ENCODE data around the gene SLC25A47.

The SLC25A47 gene

DNA sequence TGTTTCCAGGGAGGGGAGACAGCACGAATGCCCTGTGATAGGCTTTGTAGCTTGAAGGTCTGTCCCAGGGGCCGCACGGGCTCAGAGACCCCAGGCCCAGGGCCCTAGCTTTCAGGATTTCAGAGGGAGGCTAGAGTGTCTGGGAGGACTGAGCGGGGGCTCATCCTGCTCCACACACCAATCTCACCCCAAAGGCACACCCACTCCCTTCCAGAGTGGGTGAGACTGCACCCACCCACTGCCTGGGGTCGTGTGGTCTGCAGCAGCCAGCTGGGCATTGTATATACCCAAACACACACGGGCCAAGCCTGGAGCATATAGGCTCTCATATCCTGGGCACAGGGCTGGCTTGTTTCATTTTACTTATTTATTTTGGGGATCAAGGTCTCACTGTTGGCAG lies 5.8 kb upstream of the SLC25A47 start:
- H3K4me1 ChIP-seq (ENCODE audit: control insufficient read depth, insufficient read depth, low read length): peaks cover 1% of the 10 kb centered on the region; the same call in 1 of the 2 replicates
- H3K9me3 ChIP-seq (ENCODE audit: control insufficient read depth, insufficient read depth, low read length): no peaks in the 10 kb centered on the region
- no peak overlapping the region for H3K27ac ChIP-seq (ENCODE audit: low read length)
- H3K36me3 ChIP-seq (ENCODE audit: control insufficient read depth, insufficient read depth, low read length): no peaks in the 10 kb centered on the region
- DNase-seq (ENCODE audit: low read depth, low spot score): no peak
- WGBS (ENCODE audit: insufficient coverage, insufficient read length): no CpG with 5 or more reads among the region's 6 CpGs
- H3K27me3 ChIP-seq (ENCODE audit: control insufficient read depth, insufficient read depth, low read length): no peaks in the 10 kb centered on the region
- no peak overlapping the region for H3K4me3 ChIP-seq (ENCODE audit: low read length)

GRCh38 chr14:100317912-100318808 lies 5.0 kb upstream of the SLC25A47 start:
- DNase-seq (ENCODE audit: low read depth, low spot score): no peak
- peaks cover under 1% of the 10 kb centered on the region; the same call in 1 of the 2 replicates for H3K4me1 ChIP-seq (ENCODE audit: control insufficient read depth, insufficient read depth, low read length)
- no peaks in the 10 kb centered on the region for H3K9me3 ChIP-seq (ENCODE audit: control insufficient read depth, insufficient read depth, low read length)
- no peaks in the 10 kb centered on the region for H3K27me3 ChIP-seq (ENCODE audit: control insufficient read depth, insufficient read depth, low read length)
- H3K4me3 ChIP-seq (ENCODE audit: low read length): no peak overlapping the region
- no CpG with 5 or more reads among the region's 40 CpGs for WGBS (ENCODE audit: insufficient coverage, insufficient read length)
- no peaks in the 10 kb centered on the region for H3K36me3 ChIP-seq (ENCODE audit: control insufficient read depth, insufficient read depth, low read length)
- no peak overlapping the region for H3K27ac ChIP-seq (ENCODE audit: low read length)

DNA sequence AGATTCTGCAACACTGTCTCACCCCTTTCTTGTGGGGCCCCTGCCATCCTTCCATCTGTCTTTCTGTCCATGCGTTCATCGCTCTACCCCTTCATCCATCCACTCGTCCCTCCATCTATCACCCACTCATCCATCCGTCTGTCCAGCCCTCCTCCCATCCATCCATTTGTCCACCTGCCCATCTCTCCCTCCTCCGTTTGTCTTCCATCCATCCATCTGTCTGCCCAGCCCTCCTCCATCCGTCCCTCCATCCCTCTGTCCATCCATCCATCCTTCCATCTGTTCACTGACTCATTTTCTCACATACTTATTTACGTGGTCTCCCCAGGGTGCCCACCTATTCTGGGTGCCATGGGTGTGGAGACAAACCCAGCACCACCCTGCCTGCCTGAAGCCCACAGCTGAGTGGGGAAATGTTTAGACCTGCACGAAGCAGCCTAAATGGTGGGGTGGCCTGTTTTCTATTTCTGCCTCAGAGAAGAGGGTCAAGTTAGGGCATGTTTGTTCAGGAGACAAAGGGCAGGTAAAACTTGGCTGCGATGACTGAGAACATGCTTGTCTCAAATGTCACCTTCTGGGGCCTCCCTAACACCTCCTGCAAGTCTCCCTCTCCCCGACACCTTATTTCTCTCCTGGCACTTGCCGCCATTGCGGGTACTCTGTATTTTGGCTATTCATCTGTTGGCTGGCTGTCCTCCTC lies 2.8 kb upstream of the SLC25A47 start:
- H3K4me1 ChIP-seq (ENCODE audit: control insufficient read depth, insufficient read depth, low read length): no peaks in the 10 kb centered on the region; the same call in 1 of the 2 replicates
- WGBS (ENCODE audit: insufficient coverage, insufficient read length): 100% methylated on average over 3 of the region's 12 CpGs
- no peaks in the 10 kb centered on the region for H3K27me3 ChIP-seq (ENCODE audit: control insufficient read depth, insufficient read depth, low read length)
- H3K27ac ChIP-seq (ENCODE audit: low read length): no peak overlapping the region
- no peak for DNase-seq (ENCODE audit: low read depth, low spot score)
- H3K4me3 ChIP-seq (ENCODE audit: low read length): no peak overlapping the region
- no peaks in the 10 kb centered on the region for H3K9me3 ChIP-seq (ENCODE audit: control insufficient read depth, insufficient read depth, low read length)
- H3K36me3 ChIP-seq (ENCODE audit: control insufficient read depth, insufficient read depth, low read length): no peaks in the 10 kb centered on the region

DNA sequence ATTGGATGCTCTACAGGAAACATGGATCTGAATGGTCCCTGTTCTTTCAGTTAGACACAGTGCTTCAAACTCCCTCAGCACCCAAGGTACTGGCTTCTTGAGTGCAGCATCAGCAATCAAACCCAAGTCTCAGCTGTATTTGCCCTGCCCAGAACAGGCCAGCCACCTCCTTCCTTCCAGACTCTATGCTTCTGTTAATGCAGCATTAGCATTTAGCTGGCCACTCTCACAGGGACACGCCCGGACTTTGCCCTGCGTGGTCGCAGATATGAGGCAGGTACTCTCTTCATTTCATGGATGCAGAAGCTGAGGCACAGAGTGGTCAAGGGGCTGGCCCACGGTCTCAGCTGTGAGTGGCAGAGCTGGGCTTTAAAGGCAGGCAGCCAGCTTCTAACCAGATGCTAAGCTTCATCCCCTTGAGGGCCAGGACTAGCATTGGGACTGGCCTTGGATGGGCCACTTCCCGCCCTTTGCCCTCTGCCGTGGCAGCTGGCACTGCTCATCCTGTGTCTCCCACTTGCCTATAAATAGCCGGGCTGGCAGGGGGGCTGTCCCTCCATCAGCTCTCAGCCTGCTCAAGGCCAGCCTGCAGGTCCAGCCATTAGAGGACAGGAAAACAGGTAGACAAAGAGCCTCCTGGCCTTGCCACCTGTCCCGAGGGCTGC lies 1.5 kb upstream of the SLC25A47 start:
- DNase-seq (ENCODE audit: low read depth, low spot score): no peak
- Histone ChIP-seq H3K36me3 (ENCODE audit: control insufficient read depth, insufficient read depth, low read length) (no peaks in the 10 kb centered on the region), H3K27me3 (ENCODE audit: control insufficient read depth, insufficient read depth, low read length) (no peaks in the 10 kb centered on the region), H3K4me3 (ENCODE audit: low read length) (no peak overlapping the region), H3K9me3 (ENCODE audit: control insufficient read depth, insufficient read depth, low read length) (no peaks in the 10 kb centered on the region), H3K27ac (ENCODE audit: low read length) (no peak overlapping the region), H3K4me1 (ENCODE audit: control insufficient read depth, insufficient read depth, low read length) (no peaks in the 10 kb centered on the region; the same call in 1 of the 2 replicates)
- no CpG with 5 or more reads among the region's 9 CpGs for WGBS (ENCODE audit: insufficient coverage, insufficient read length)

GRCh38 chr14:100322138-100322957 lies 791 bp upstream of the SLC25A47 start:
- no peak for DNase-seq (ENCODE audit: low read depth, low spot score)
- H3K4me1 ChIP-seq (ENCODE audit: control insufficient read depth, insufficient read depth, low read length): no peaks in the 10 kb centered on the region; the same call in 1 of the 2 replicates
- H3K27me3 ChIP-seq (ENCODE audit: control insufficient read depth, insufficient read depth, low read length): no peaks in the 10 kb centered on the region
- H3K36me3 ChIP-seq (ENCODE audit: control insufficient read depth, insufficient read depth, low read length): no peaks in the 10 kb centered on the region
- no peaks in the 10 kb centered on the region for H3K9me3 ChIP-seq (ENCODE audit: control insufficient read depth, insufficient read depth, low read length)
- H3K27ac ChIP-seq (ENCODE audit: low read length): no peak overlapping the region
- no peak overlapping the region for H3K4me3 ChIP-seq (ENCODE audit: low read length)
- no CpG with 5 or more reads among the region's 15 CpGs for WGBS (ENCODE audit: insufficient coverage, insufficient read length)

- no peak overlapping the region for H3K4me3 ChIP-seq (ENCODE audit: low read length)
- no peaks in the 10 kb centered on the region for H3K27me3 ChIP-seq (ENCODE audit: control insufficient read depth, insufficient read depth, low read length)
- no CpG with 5 or more reads among the region's 8 CpGs for WGBS (ENCODE audit: insufficient coverage, insufficient read length)
- no peaks in the 10 kb centered on the region for H3K9me3 ChIP-seq (ENCODE audit: control insufficient read depth, insufficient read depth, low read length)
- DNase-seq (ENCODE audit: low read depth, low spot score): no peak
- H3K27ac ChIP-seq (ENCODE audit: low read length): no peak overlapping the region
- H3K4me1 ChIP-seq (ENCODE audit: control insufficient read depth, insufficient read depth, low read length): no peaks in the 10 kb centered on the region
- H3K36me3 ChIP-seq (ENCODE audit: control insufficient read depth, insufficient read depth, low read length): no peaks in the 10 kb centered on the region
These were observed 786 bp downstream of the SLC25A47 start for GRCh38 chr14:100323942-100324307.

DNA sequence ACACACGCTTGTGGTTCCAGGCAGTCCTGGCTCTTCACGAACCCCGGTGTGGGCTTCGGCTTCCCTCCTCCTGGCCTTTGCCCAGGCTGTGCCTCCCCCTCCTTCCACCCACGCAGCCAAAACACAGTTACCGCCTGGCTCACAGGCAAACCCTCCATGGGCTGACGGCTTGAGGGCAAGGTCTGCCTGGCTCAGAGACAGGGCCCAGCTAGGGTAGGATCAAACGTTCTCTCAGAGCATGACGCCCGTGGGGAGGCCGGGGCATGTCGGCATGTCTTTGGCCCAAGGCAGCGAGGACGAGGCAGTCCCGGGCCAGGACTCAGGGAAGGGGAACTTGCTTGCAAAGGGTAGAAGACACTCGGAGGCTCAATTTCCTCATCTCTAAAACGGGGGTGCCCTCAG lies 2.1 kb downstream of the SLC25A47 start:
- H3K9me3 ChIP-seq (ENCODE audit: control insufficient read depth, insufficient read depth, low read length): no peaks in the 10 kb centered on the region
- H3K27ac ChIP-seq (ENCODE audit: low read length): no peak overlapping the region
- H3K4me3 ChIP-seq (ENCODE audit: low read length): no peak overlapping the region
- no peaks in the 10 kb centered on the region for H3K36me3 ChIP-seq (ENCODE audit: control insufficient read depth, insufficient read depth, low read length)
- WGBS (ENCODE audit: insufficient coverage, insufficient read length): no CpG with 5 or more reads among the region's 17 CpGs
- DNase-seq (ENCODE audit: low read depth, low spot score): no peak
- no peaks in the 10 kb centered on the region for H3K4me1 ChIP-seq (ENCODE audit: control insufficient read depth, insufficient read depth, low read length)
- no peaks in the 10 kb centered on the region for H3K27me3 ChIP-seq (ENCODE audit: control insufficient read depth, insufficient read depth, low read length)

DNA sequence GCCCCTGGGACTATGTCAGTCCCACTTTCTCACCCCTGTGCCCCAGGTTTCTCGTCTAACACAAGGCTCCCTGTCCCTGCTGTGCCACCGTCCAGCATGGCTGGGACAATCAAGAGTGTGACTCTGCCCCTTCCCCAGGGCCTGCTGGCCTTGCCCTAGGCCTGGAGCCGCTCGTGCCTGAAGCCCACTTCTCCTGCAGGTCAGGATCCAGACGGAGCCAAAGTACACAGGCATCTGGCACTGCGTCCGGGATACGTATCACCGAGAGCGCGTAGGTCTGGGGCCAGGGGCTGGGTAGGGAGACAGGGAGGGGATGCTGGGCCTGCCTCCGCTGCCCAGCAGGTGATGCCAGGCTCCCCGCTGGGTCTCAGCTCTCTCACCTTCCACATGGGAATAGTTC lies 2.8 kb downstream of the SLC25A47 start:
- Histone ChIP-seq H3K27ac (ENCODE audit: low read length) (no peak overlapping the region), H3K4me3 (ENCODE audit: low read length) (no peak overlapping the region), H3K27me3 (ENCODE audit: control insufficient read depth, insufficient read depth, low read length) (no peaks in the 10 kb centered on the region), H3K9me3 (ENCODE audit: control insufficient read depth, insufficient read depth, low read length) (no peaks in the 10 kb centered on the region), H3K4me1 (ENCODE audit: control insufficient read depth, insufficient read depth, low read length) (no peaks in the 10 kb centered on the region), H3K36me3 (ENCODE audit: control insufficient read depth, insufficient read depth, low read length) (no peaks in the 10 kb centered on the region)
- no peak for DNase-seq (ENCODE audit: low read depth, low spot score)
- WGBS (ENCODE audit: insufficient coverage, insufficient read length): no CpG with 5 or more reads among the region's 13 CpGs

GRCh38 chr14:100327128-100327527 lies 4.0 kb downstream of the SLC25A47 start:
- DNase-seq (ENCODE audit: low read depth, low spot score): no peak
- no peaks in the 10 kb centered on the region for H3K36me3 ChIP-seq (ENCODE audit: control insufficient read depth, insufficient read depth, low read length)
- no CpG with 5 or more reads among the region's 24 CpGs for WGBS (ENCODE audit: insufficient coverage, insufficient read length)
- H3K9me3 ChIP-seq (ENCODE audit: control insufficient read depth, insufficient read depth, low read length): no peaks in the 10 kb centered on the region
- H3K27me3 ChIP-seq (ENCODE audit: control insufficient read depth, insufficient read depth, low read length): no peaks in the 10 kb centered on the region
- H3K4me1 ChIP-seq (ENCODE audit: control insufficient read depth, insufficient read depth, low read length): no peaks in the 10 kb centered on the region
- no peak overlapping the region for H3K4me3 ChIP-seq (ENCODE audit: low read length)
- H3K27ac ChIP-seq (ENCODE audit: low read length): no peak overlapping the region
